HG03575 (cell line): Measurements from ENCODE around the gene GOLGA6L10.
"Not testable (repeated sequence)": the region's sequence is repeated elsewhere in the genome, so short reads cannot be mapped to it uniquely, and the experiment has no call there.

Experiments
- ATAC-seq: cut with Tn5 transposase; IDR thresholded peaks from one replicate; pipeline ENCODE4 v1.9.1; 2021; ENCODE audit not compliant: unreplicated experiment, insufficient number of reproducible peaks, low FRiP score; ENCODE audit errors: extremely low read depth

GOLGA6L10 gene

GRCh38 chr15:82306791-82307713 lies 42.2 kb downstream of the GOLGA6L10 start:
- ATAC-seq: no peak

GRCh38 chr15:82305621-82306048 lies 43.6 kb downstream of the GOLGA6L10 start:
- ATAC-seq: no peak

GRCh38 chr15:82304778-82305090 lies 44.5 kb downstream of the GOLGA6L10 start:
- ATAC-seq: no peak

GRCh38 chr15:82303956-82304777 lies 45.1 kb downstream of the GOLGA6L10 start:
- no peak for ATAC-seq

GRCh38 chr15:82301296-82302016 lies 47.8 kb downstream of the GOLGA6L10 start:
- ATAC-seq: no peak

- ATAC-seq: no peak
These were observed 48.4 kb downstream of the GOLGA6L10 start for GRCh38 chr15:82300883-82301282.

GRCh38 chr15:82300326-82300725 lies 48.9 kb downstream of the GOLGA6L10 start:
- ATAC-seq: not testable (repeated sequence)

- ATAC-seq: not testable (repeated sequence)
These were observed 49.8 kb downstream of the GOLGA6L10 start for GRCh38 chr15:82299511-82299914.

GRCh38 chr15:82298520-82298919 lies 50.8 kb downstream of the GOLGA6L10 start:
- ATAC-seq: no peak

GRCh38 chr15:82298032-82298431 lies 51.2 kb downstream of the GOLGA6L10 start:
- no peak for ATAC-seq

- no peak for ATAC-seq
These were observed 51.7 kb downstream of the GOLGA6L10 start for GRCh38 chr15:82297546-82297945.

GRCh38 chr15:82294061-82294690 lies 55.1 kb downstream of the GOLGA6L10 start:
- ATAC-seq: no peak

- no peak for ATAC-seq
These were observed 57.0 kb downstream of the GOLGA6L10 start for GRCh38 chr15:82292271-82292670.
